GM12878 (cell line): ENCODE data around the gene DCC. TPM values are rescaled to one million over a fixed set of nuclear protein-coding genes. Genes with fewer than 3 reads are reported as not detected.

Source experiments
- ATAC-seq: fragments of 200-7000 bp; cut with Tn5 transposase; 3 replicates; pipeline ENCODE4 v1.9.1; 2020; ENCODE audit warnings: mild to moderate bottlenecking, moderate library complexity
- BruUV-seq: library from RNA; stranded (reverse); fragments of 400-500 nt; replicated peaks from 2 replicates; lab custom pipeline; 2021; lab: Mats Ljungman, UMichigan
- CTCF ChIA-PET: fragments of 300-600 bp; sonication (Branson Sonifier 250); formaldehyde crosslinking; extraction: SDS; loops from one replicate; lab custom pipeline; 2021; ENCODE audit warnings: inconsistent platforms; lab: Yijun Ruan, JAX
- POLR2A ChIA-PET: fragments of 350-600 bp; formaldehyde crosslinking; extraction: SDS; loops from one replicate; lab custom pipeline; 2021; ENCODE audit warnings: inconsistent platforms; lab: Charles Lee
- RAD21 ChIA-PET: fragments of 300-600 bp; sonication (Branson Sonifier 250); formaldehyde crosslinking; loops from one replicate; lab custom pipeline; 2023; ENCODE audit warnings: antibody characterized with exemption; ENCODE audit not compliant: unreplicated experiment; lab: Charles Lee
- SMC1A ChIA-PET: fragments of 300-600 bp; sonication (Branson Sonifier 250); formaldehyde crosslinking; loops from one replicate; lab custom pipeline; 2023; ENCODE audit not compliant: unreplicated experiment, uncharacterized antibody; lab: Charles Lee
- DNase-seq: peaks from one replicate; pipeline ENCODE4 v3.0.0-alpha.2; 2011; ENCODE audit warnings: low read depth, low spot score
- FAIRE-seq: peaks from 3 replicates; lab custom pipeline; 2011; peaks lifted over from hg19 to GRCh38; lab: Jason Lieb, UNC
- H2AFZ ChIP-seq: 2 replicates; pipeline ENCODE4 v1.6.0; 2011; ENCODE audit warnings: low read depth, low read length, control low read depth; ENCODE audit not compliant: control insufficient read depth
- H3K27ac ChIP-seq: 2 replicates; pipeline ENCODE4 v1.5.1; 2011; ENCODE audit warnings: control low read depth; ENCODE audit not compliant: control insufficient read depth, insufficient read depth
- H3K27me3 ChIP-seq, 2 experiments: replicated peaks in 1 of 2; 2 replicates each; pipeline versions ENCODE4 v1.6.0 to v1.6.1; 2011; ENCODE audit warnings: low read length in 1 of 2; ENCODE audit not compliant: control insufficient read depth in 2 of 2, insufficient read depth in 2 of 2
- H3K36me3 ChIP-seq, 2 experiments: 2 replicates each; pipeline ENCODE4 v1.5.1; 2011; ENCODE audit warnings: low read length in 1 of 2; ENCODE audit not compliant: control insufficient read depth in 2 of 2, insufficient read depth in 2 of 2
- H3K4me1 ChIP-seq: 2 replicates; pipeline ENCODE4 v1.6.1; 2011; ENCODE audit warnings: mild to moderate bottlenecking, low read length, moderate library complexity, mixed read lengths; ENCODE audit not compliant: control insufficient read depth, insufficient read depth
- H3K4me2 ChIP-seq: 2 replicates; pipeline ENCODE4 v1.6.0; 2011; ENCODE audit warnings: control low read depth; ENCODE audit not compliant: control insufficient read depth, insufficient read depth
- H3K4me3 ChIP-seq: fragments of 200-600 bp; sonication (generic); 2 replicates; pipeline ENCODE4 v1.5.1; 2016
- H3K79me2 ChIP-seq: 2 replicates; pipeline ENCODE4 v1.6.0; 2011; ENCODE audit warnings: low read length; ENCODE audit not compliant: control insufficient read depth, insufficient read depth
- H3K9ac ChIP-seq: 2 replicates; pipeline ENCODE4 v1.8.0; 2011; ENCODE audit warnings: low read length, control low read depth, mixed read lengths; ENCODE audit not compliant: control insufficient read depth, insufficient read depth
- H3K9me3 ChIP-seq: replicated peaks from 3 replicates; pipeline ENCODE4 v1.5.1; 2011; ENCODE audit warnings: mild to moderate bottlenecking, low read length; ENCODE audit not compliant: control insufficient read depth, insufficient read depth
- H4K20me1 ChIP-seq: 2 replicates; pipeline ENCODE4 v1.6.0; 2011; ENCODE audit not compliant: control insufficient read depth, insufficient read depth
- CHD4 ChIP-seq: fragments of 200-600 bp; sonication (generic); IDR thresholded peaks from 2 replicates; pipeline ENCODE4 v1.6.1; 2016; ENCODE audit warnings: mild to moderate bottlenecking
- E2F4 ChIP-seq: IDR thresholded peaks from 2 replicates; pipeline ENCODE4 v1.6.1; 2012; ENCODE audit warnings: low read depth, low read length, improper control_type of control experiment
- E4F1 ChIP-seq: fragments of 450-650 bp; IDR thresholded peaks from 2 replicates; pipeline ENCODE4 v1.6.1; 2018; ENCODE audit warnings: borderline replicate concordance, mild to moderate bottlenecking; ENCODE audit not compliant: partially characterized antibody
- GATAD2B ChIP-seq: fragments of 450-650 bp; conservative IDR thresholded peaks from 2 replicates; pipeline ENCODE4 v1.6.1; 2017; ENCODE audit warnings: low read depth, mild to moderate bottlenecking, moderate library complexity
- REST ChIP-seq: IDR thresholded peaks from 2 replicates; pipeline ENCODE4 v1.6.1; 2012; ENCODE audit warnings: mild to moderate bottlenecking, low read depth, low read length
- USF2 ChIP-seq: IDR thresholded peaks from 2 replicates; pipeline ENCODE4 v1.6.1; 2011; ENCODE audit warnings: low read depth, low read length, improper control_type of control experiment, borderline replicate concordance
- YY1 ChIP-seq: IDR thresholded peaks from 2 replicates; pipeline ENCODE4 v1.6.1; 2011; ENCODE audit warnings: low read depth, mild to moderate bottlenecking, low read length
- WGBS: methylation state at CpG from one replicate; pipeline ENCODE4 v1.1.6; 2016; ENCODE audit warnings: low lambda C conversion rate; ENCODE audit not compliant: insufficient replicate concordance, insufficient coverage; ENCODE audit errors: missing lambda C conversion rate; 5-methylcytosine and 5-hydroxymethylcytosine counted together
- in situ Hi-C: fragments of 300-500 bp; cut with MboI; formaldehyde crosslinking; loops from 9 replicates; pipeline ENCODE4 v1.14.3; 2018; ENCODE audit warnings: mixed read lengths
- intact Hi-C: fragments of 100-400 bp; cut with micrococcal nuclease; formaldehyde crosslinking; loops from one replicate; pipeline ENCODE4 v1.14.2; 2022; ENCODE audit not compliant: unreplicated experiment
- polyA plus RNA-seq, 11 experiments: library from polyadenylated mRNA; depleted of rRNA in 4 of 11; unstranded in 6 of 11; stranded (reverse) in 5 of 11; fragments of >200 nt; fragmentation: Nextera tagmentation in 4 of 11; fragmentation: Illumina TruSeq in 1 of 11; extraction: Ambion mirVana in 4 of 11; extraction: Trizol in 1 of 11; gene quantifications; 1 replicate in 1 of 11; 2 replicates in 10 of 11; pipeline versions ENCODE4 v1.2.1 to v1.2.3, GENCODE V29; 2011 to 2016; ENCODE audit warnings: inconsistent platforms in 2 of 11, missing spikeins in 2 of 11, low read depth in 1 of 11
- total RNA-seq, 4 experiments: library from RNA; depleted of rRNA in 3 of 4; stranded (reverse); fragments of >200 nt in 3 of 4; fragmentation: Illumina TruSeq in 1 of 4; extraction: Trizol in 1 of 4; gene quantifications; 2 replicates each; pipeline versions ENCODE4 v1.2.1 to v1.2.3, GENCODE V29; 2013 to 2021

Gene DCC
- total and polyA plus RNA-seq, 10 of the 15 experiments (the other 5 are each of a cell fraction or from before 2014, with no cell fraction given): 0.01 TPM; not detected in 9

- TF ChIP-seq GATAD2B: no peak
- no peak for TF ChIP-seq USF2
- TF ChIP-seq YY1: no peak
- TF ChIP-seq E2F4: no peak
- no peak for TF ChIP-seq E4F1
Observed at GRCh38 chr18:52370841-52371240, 30.8 kb downstream of the DCC start (continued).

- FAIRE-seq (no peak), DNase-seq (no peak), ATAC-seq (no peak)
- H3K4me3 ChIP-seq: no peak overlapping the region
- H3K4me1 ChIP-seq: no peaks in the 10 kb centered on the region
- H3K4me2 ChIP-seq: no peak overlapping the region
- H3K79me2 ChIP-seq: no peaks in the 10 kb centered on the region
- in situ Hi-C loops (no loop called here), intact Hi-C loops (no loop called here)
- H2AFZ ChIP-seq: no peak overlapping the region
- POLR2A ChIA-PET: no interaction called here
- H3K36me3 ChIP-seq: no peaks in the 10 kb centered on the region
- RAD21 ChIA-PET: no interaction called here
- SMC1A ChIA-PET: no interaction called here
- CTCF ChIA-PET: no interaction called here
- BruUV-seq: no TSS peak
- no peaks in the 10 kb centered on the region for H4K20me1 ChIP-seq
- no peak overlapping the region for H3K27ac ChIP-seq
- no peaks in the 10 kb centered on the region; a peak in 1 of 4 replicates for H3K27me3 ChIP-seq
- no peak overlapping the region for H3K9ac ChIP-seq
- TF ChIP-seq REST (no peak), CHD4 (no peak)
- WGBS: 8% methylated on average over 1 of the region's 1 CpG
- no peaks in the 10 kb centered on the region for H3K9me3 ChIP-seq
Observed at GRCh38 chr18:52376104-52376503, 36.1 kb downstream of the DCC start.
